H9 (cell line): ENCODE data around the gene DNAL1. TPM values are rescaled to one million over a fixed set of nuclear protein-coding genes. Genes with fewer than 3 reads are reported as not detected.

Experiments used
- DNase-seq: peaks from one replicate; pipeline ENCODE4 v3.0.0-alpha.2; 2017
- H2AFZ ChIP-seq: one replicate; pipeline ENCODE4 v1.6.1; 2013; ENCODE audit warnings: mild to moderate bottlenecking, low read length, control low read depth, moderate library complexity
- H2AK5ac ChIP-seq: 2 replicates; pipeline ENCODE4 v1.6.1; 2013; ENCODE audit warnings: low read length, control low read depth, mixed read lengths; ENCODE audit not compliant: insufficient read length
- H2BK120ac ChIP-seq: one replicate; pipeline ENCODE4 v1.6.1; 2013; ENCODE audit warnings: low read depth, mild to moderate bottlenecking, low read length, control low read depth, inconsistent platforms; ENCODE audit not compliant: poor library complexity, severe bottlenecking
- H2BK12ac ChIP-seq: 2 replicates; pipeline ENCODE4 v1.6.1; 2013; ENCODE audit warnings: low read length, control low read depth, mixed read lengths, low read depth; ENCODE audit not compliant: insufficient read length
- H2BK15ac ChIP-seq: 2 replicates; pipeline ENCODE4 v1.6.1; 2013; ENCODE audit warnings: low read depth, low read length, control low read depth
- H2BK20ac ChIP-seq: one replicate; pipeline ENCODE4 v1.6.1; 2013; ENCODE audit warnings: low read depth, mild to moderate bottlenecking, low read length, control low read depth, inconsistent platforms; ENCODE audit not compliant: poor library complexity, severe bottlenecking
- H2BK5ac ChIP-seq: 2 replicates; pipeline ENCODE4 v1.6.1; 2013; ENCODE audit warnings: low read length, control low read depth, mixed read lengths; ENCODE audit not compliant: insufficient read length
- H3K14ac ChIP-seq: 2 replicates; pipeline ENCODE4 v1.6.1; 2013; ENCODE audit warnings: low read length, control low read depth; ENCODE audit not compliant: insufficient read depth
- H3K18ac ChIP-seq: 2 replicates; pipeline ENCODE4 v1.6.1; 2013; ENCODE audit warnings: low read depth, mild to moderate bottlenecking, mixed read lengths, low read length, control low read depth; ENCODE audit not compliant: insufficient read length
- H3K23ac ChIP-seq: 2 replicates; pipeline ENCODE4 v1.6.1; 2013; ENCODE audit warnings: low read length, control low read depth, mixed read lengths, low read depth; ENCODE audit not compliant: insufficient read length
- H3K23me2 ChIP-seq: 2 replicates; pipeline ENCODE4 v1.6.1; 2013; ENCODE audit warnings: low read depth, mild to moderate bottlenecking, mixed read lengths, low read length, control low read depth; ENCODE audit not compliant: insufficient read length, poor library complexity, severe bottlenecking
- H3K27ac ChIP-seq: 2 replicates; pipeline ENCODE4 v1.5.1; 2013; ENCODE audit warnings: low read length, control low read depth, mixed read lengths, low read depth; ENCODE audit not compliant: insufficient read length
- H3K27me3 ChIP-seq: 2 replicates; pipeline ENCODE4 v1.6.1; 2013; ENCODE audit warnings: low read length, control low read depth, inconsistent platforms; ENCODE audit not compliant: insufficient read depth
- H3K4ac ChIP-seq: 2 replicates; pipeline ENCODE4 v1.6.1; 2013; ENCODE audit warnings: low read depth, mild to moderate bottlenecking, control low read depth, inconsistent platforms, low read length, moderate library complexity
- H3K4me1 ChIP-seq: 2 replicates; pipeline ENCODE4 v1.6.1; 2013; ENCODE audit warnings: low read length, control low read depth, inconsistent platforms; ENCODE audit not compliant: insufficient read depth
- H3K4me2 ChIP-seq: 2 replicates; pipeline ENCODE4 v1.6.1; 2013; ENCODE audit warnings: low read length, control low read depth, mixed read lengths; ENCODE audit not compliant: insufficient read length, insufficient read depth
- H3K56ac ChIP-seq: 2 replicates; pipeline ENCODE4 v1.6.1; 2013; ENCODE audit warnings: low read depth, mild to moderate bottlenecking, mixed read lengths, low read length, control low read depth; ENCODE audit not compliant: insufficient read length
- H3K79me1 ChIP-seq: 2 replicates; pipeline ENCODE4 v1.6.1; 2013; ENCODE audit warnings: low read depth, mild to moderate bottlenecking, moderate library complexity, low read length, control low read depth, inconsistent platforms; ENCODE audit not compliant: insufficient read depth, poor library complexity, severe bottlenecking
- H3K79me2 ChIP-seq: 2 replicates; pipeline ENCODE4 v1.6.1; 2013; ENCODE audit warnings: low read length, control low read depth, inconsistent platforms; ENCODE audit not compliant: insufficient read depth
- H3K9ac ChIP-seq: 2 replicates; pipeline ENCODE4 v1.6.1; 2013; ENCODE audit warnings: low read length, control low read depth, mixed read lengths; ENCODE audit not compliant: insufficient read length; ENCODE audit errors: extremely low read depth
- H3K9me3 ChIP-seq: one replicate; pipeline ENCODE4 v1.6.1; 2013; ENCODE audit warnings: low read depth, low read length, inconsistent platforms; ENCODE audit not compliant: control insufficient read depth
- H3T11ph ChIP-seq: one replicate; pipeline ENCODE4 v1.6.1; 2013; ENCODE audit warnings: mild to moderate bottlenecking, low read length, control low read depth, inconsistent platforms
- H4K20me1 ChIP-seq: one replicate; pipeline ENCODE4 v1.6.1; 2013; ENCODE audit not compliant: control insufficient read depth, insufficient read length, insufficient read depth
- H4K5ac ChIP-seq: 2 replicates; pipeline ENCODE4 v1.6.1; 2013; ENCODE audit warnings: low read depth, mild to moderate bottlenecking, mixed read lengths, low read length, control low read depth; ENCODE audit not compliant: insufficient read length
- H4K8ac ChIP-seq: replicated peaks from 2 replicates; pipeline ENCODE4 v1.6.1; 2013; ENCODE audit warnings: low read length, control low read depth, mixed read lengths, low read depth; ENCODE audit not compliant: insufficient read length
- H4K91ac ChIP-seq: 2 replicates; pipeline ENCODE4 v1.6.1; 2013; ENCODE audit warnings: low read depth, mild to moderate bottlenecking, moderate library complexity, mixed read lengths, low read length, control low read depth; ENCODE audit not compliant: insufficient read length
- H3K27ac Mint-ChIP-seq, 3 experiments: 2 replicates in 2 of 3; 3 replicates in 1 of 3; pipeline ENCODE4 v1.8.0; 2020 to 2021; ENCODE audit warnings: mixed read lengths in 3 of 3, mild to moderate bottlenecking in 1 of 3, moderate library complexity in 1 of 3
- H3K27me3 Mint-ChIP-seq: 2 replicates; pipeline ENCODE4 v1.8.0; 2021; ENCODE audit warnings: low read depth, mild to moderate bottlenecking, moderate library complexity, mixed read lengths
- H3K36me3 Mint-ChIP-seq, 3 experiments: 2 replicates in 2 of 3; 3 replicates in 1 of 3; pipeline ENCODE4 v1.8.0; 2020 to 2021; ENCODE audit warnings: low read depth in 3 of 3, mixed read lengths in 3 of 3; ENCODE audit not compliant: insufficient read depth in 1 of 3
- H3K4me1 Mint-ChIP-seq, 2 experiments: 2 replicates each; pipeline ENCODE4 v1.8.0; 2020; ENCODE audit warnings: mixed read lengths in 2 of 2
- H3K4me3 Mint-ChIP-seq, 2 experiments: 2 replicates in 1 of 2; 3 replicates in 1 of 2; pipeline ENCODE4 v1.8.0; 2020 to 2021; ENCODE audit warnings: mild to moderate bottlenecking in 2 of 2, mixed read lengths in 2 of 2, moderate library complexity in 1 of 2
- H3K9me3 Mint-ChIP-seq, 2 experiments: 2 replicates in 1 of 2; 3 replicates in 1 of 2; pipeline ENCODE4 v1.8.0; 2020; ENCODE audit warnings: mild to moderate bottlenecking in 2 of 2, mixed read lengths in 2 of 2, moderate library complexity in 1 of 2
- WGBS: extraction: QIAGEN DNeasy Blood & Tissue Kit; methylation state at CpG from one replicate; pipeline ENCODE4 v1.1.7; 2013; ENCODE audit warnings: missing lambda C conversion rate, low lambda C conversion rate, mixed read lengths; ENCODE audit not compliant: insufficient read length; ENCODE audit errors: extremely low coverage; 5-methylcytosine and 5-hydroxymethylcytosine counted together
- total RNA-seq: library from RNA; stranded (reverse); gene quantifications from 2 replicates; pipeline ENCODE4 v1.2.1, GENCODE V29; 2021
- TF ChIP-seq, protein P1 (sequence below): fragments of 200-600 bp; sonication (generic); conservative IDR thresholded peaks from 3 replicates; pipeline ENCODE4 v1.8.0; 2021; ENCODE audit warnings: antibody characterized with exemption, mild to moderate bottlenecking

The DNAL1 gene
- total RNA-seq, 1 experiment from 2014 or later: 17.7 TPM

DNA sequence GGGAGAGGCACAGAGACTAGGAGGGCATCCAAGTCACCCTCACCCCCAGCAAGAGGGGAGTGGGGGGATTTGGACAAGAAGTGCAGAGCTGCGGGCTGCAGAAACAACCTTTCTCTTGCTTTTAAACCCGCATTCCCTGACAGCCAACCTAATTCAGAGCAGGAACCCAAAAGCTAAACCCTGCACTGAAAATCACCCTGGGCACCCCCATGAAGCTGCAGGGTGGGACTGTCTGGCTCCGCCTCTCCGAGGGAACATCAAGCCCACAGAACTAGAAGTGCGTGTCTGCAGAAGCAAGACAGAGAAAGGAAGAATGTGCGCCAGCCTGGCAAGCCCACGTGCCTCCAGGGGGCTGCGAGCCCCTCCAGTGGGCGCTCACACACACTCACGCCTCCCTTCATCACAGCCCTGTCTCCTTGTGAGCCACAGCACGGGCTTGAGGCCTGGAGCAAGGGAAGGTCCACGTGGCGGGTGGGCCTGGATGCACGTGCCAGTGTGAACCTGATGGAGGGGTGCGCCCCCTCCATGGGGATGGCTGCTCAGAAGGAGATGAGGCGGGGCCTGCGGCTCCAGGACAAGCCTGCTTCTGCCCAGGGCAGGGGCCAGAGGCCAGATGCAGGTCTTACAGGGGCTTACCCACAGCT lies 97.2 kb downstream of the DNAL1 start:
- DNase-seq: peak; percentile 38

More for the DNA sequence above, 97.2 kb downstream of the DNAL1 start:
- no peak overlapping the region for H4K8ac ChIP-seq
- peaks cover 2% of the 10 kb centered on the region; the same call in 1 of the 2 replicates for H3K27me3 Mint-ChIP-seq
- peak overlapping the region; percentile 4 for H3K4me2 ChIP-seq
- no peaks in the 10 kb centered on the region for H3K27me3 ChIP-seq
- no peak overlapping the region for H2BK12ac ChIP-seq
- H3K14ac ChIP-seq: peak overlapping the region; percentile 46; the same call in 1 of the 2 replicates
- no peak overlapping the region for H3K27ac ChIP-seq
- H2BK15ac ChIP-seq: no peak overlapping the region
- peak overlapping the region; percentile 8 for H3K18ac ChIP-seq
- H3K23me2 ChIP-seq: no peaks in the 10 kb centered on the region
- no peak overlapping the region for H3K23ac ChIP-seq
- peak overlapping the region; percentile 34 to 68 for H3K4me3 Mint-ChIP-seq
- no peak overlapping the region for H2AK5ac ChIP-seq
- peaks cover 2 to 4% (median 3%) of the 10 kb centered on the region in 3 experiments; a peak in 4 of 7 replicates for H3K36me3 Mint-ChIP-seq
- no peak overlapping the region for H2BK120ac ChIP-seq
- WGBS: no CpG with 5 or more reads among the region's 17 CpGs
- no peaks in the 10 kb centered on the region for H3K9me3 ChIP-seq
- H3K4me1 Mint-ChIP-seq: peaks cover 48 to 54% of the 10 kb centered on the region in 2 experiments
- no peak overlapping the region for H3T11ph ChIP-seq
- H4K20me1 ChIP-seq: no peaks in the 10 kb centered on the region
- H3K4ac ChIP-seq: no peak overlapping the region
- no peak overlapping the region for H2BK20ac ChIP-seq
- peaks cover 1% of the 10 kb centered on the region; the same call in 1 of the 2 replicates for H3K4me1 ChIP-seq
- H3K79me2 ChIP-seq: peaks cover 2% of the 10 kb centered on the region; the same call in 1 of the 2 replicates
- no peak overlapping the region for H4K91ac ChIP-seq
- H3K27ac Mint-ChIP-seq: peak overlapping the region; percentile 91 to 97 (median 93); a peak in 5 of 7 replicates
- H4K5ac ChIP-seq: no peak overlapping the region
- no peak overlapping the region for H3K9ac ChIP-seq
- H3K56ac ChIP-seq: no peak overlapping the region
- TF ChIP-seq, protein P1, sequence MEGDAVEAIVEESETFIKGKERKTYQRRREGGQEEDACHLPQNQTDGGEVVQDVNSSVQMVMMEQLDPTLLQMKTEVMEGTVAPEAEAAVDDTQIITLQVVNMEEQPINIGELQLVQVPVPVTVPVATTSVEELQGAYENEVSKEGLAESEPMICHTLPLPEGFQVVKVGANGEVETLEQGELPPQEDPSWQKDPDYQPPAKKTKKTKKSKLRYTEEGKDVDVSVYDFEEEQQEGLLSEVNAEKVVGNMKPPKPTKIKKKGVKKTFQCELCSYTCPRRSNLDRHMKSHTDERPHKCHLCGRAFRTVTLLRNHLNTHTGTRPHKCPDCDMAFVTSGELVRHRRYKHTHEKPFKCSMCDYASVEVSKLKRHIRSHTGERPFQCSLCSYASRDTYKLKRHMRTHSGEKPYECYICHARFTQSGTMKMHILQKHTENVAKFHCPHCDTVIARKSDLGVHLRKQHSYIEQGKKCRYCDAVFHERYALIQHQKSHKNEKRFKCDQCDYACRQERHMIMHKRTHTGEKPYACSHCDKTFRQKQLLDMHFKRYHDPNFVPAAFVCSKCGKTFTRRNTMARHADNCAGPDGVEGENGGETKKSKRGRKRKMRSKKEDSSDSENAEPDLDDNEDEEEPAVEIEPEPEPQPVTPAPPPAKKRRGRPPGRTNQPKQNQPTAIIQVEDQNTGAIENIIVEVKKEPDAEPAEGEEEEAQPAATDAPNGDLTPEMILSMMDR: no peak
- no peaks in the 10 kb centered on the region for H3K79me1 ChIP-seq
- no peaks in the 10 kb centered on the region; a peak in 1 of 5 replicates for H3K9me3 Mint-ChIP-seq
- no peak overlapping the region for H2BK5ac ChIP-seq
- H2AFZ ChIP-seq: no peak overlapping the region
